Activated naive CD8-positive, alpha-beta T cell treated with anti-CD3 and anti-CD28 coated beads for 36 hours (primary cell): ENCODE data around the gene NBEA. TPM values are rescaled to one million over a fixed set of nuclear protein-coding genes. Genes with fewer than 3 reads are reported as not detected.

Source experiments
- DNase-seq: peaks from one replicate; pipeline ENCODE4 v3.0.0; 2021
- H3K27ac Mint-ChIP-seq: one replicate; pipeline ENCODE4 v1.8.0; 2022; ENCODE audit warnings: mild to moderate bottlenecking, moderate library complexity, mixed read lengths
- H3K27me3 Mint-ChIP-seq: one replicate; pipeline ENCODE4 v1.8.0; 2022; ENCODE audit warnings: mild to moderate bottlenecking, mixed read lengths
- H3K36me3 Mint-ChIP-seq: one replicate; pipeline ENCODE4 v1.8.0; 2021; ENCODE audit warnings: mild to moderate bottlenecking, mixed read lengths
- H3K4me1 Mint-ChIP-seq: one replicate; pipeline ENCODE4 v1.8.0; 2021; ENCODE audit warnings: mixed read lengths
- H3K4me3 Mint-ChIP-seq: one replicate; pipeline ENCODE4 v1.8.0; 2022; ENCODE audit warnings: mild to moderate bottlenecking, moderate library complexity, mixed read lengths
- H3K9me3 Mint-ChIP-seq: one replicate; pipeline ENCODE4 v1.8.0; 2022; ENCODE audit warnings: mixed read lengths
- total RNA-seq, 2 experiments: library from RNA; stranded (reverse); gene quantifications; one replicate each; pipeline ENCODE4 v1.2.3, GENCODE V29; 2021

The NBEA gene
- total RNA-seq, 2 experiments from 2014 or later: 0.39 to 0.42 TPM

GRCh38 chr13:35598790-35599369, 656.8 kb downstream of the NBEA start:
- no peaks in the 10 kb centered on the region for H3K4me1 Mint-ChIP-seq
- no peaks in the 10 kb centered on the region for H3K27me3 Mint-ChIP-seq
- no peak overlapping the region for H3K27ac Mint-ChIP-seq
- H3K36me3 Mint-ChIP-seq: no peaks in the 10 kb centered on the region
- no peak overlapping the region for H3K4me3 Mint-ChIP-seq
- no peaks in the 10 kb centered on the region for H3K9me3 Mint-ChIP-seq
- DNase-seq: no peak

- H3K4me3 Mint-ChIP-seq: no peak overlapping the region
- no peaks in the 10 kb centered on the region for H3K9me3 Mint-ChIP-seq
- no peaks in the 10 kb centered on the region for H3K4me1 Mint-ChIP-seq
- H3K27me3 Mint-ChIP-seq: no peaks in the 10 kb centered on the region
- DNase-seq: no peak
- no peaks in the 10 kb centered on the region for H3K36me3 Mint-ChIP-seq
- no peak overlapping the region for H3K27ac Mint-ChIP-seq
Observed at GRCh38 chr13:35599384-35599783, 657.3 kb downstream of the NBEA start.

GRCh38 chr13:35600137-35600536, 658.1 kb downstream of the NBEA start:
- no peaks in the 10 kb centered on the region for H3K9me3 Mint-ChIP-seq
- no peaks in the 10 kb centered on the region for H3K27me3 Mint-ChIP-seq
- DNase-seq: no peak
- no peaks in the 10 kb centered on the region for H3K36me3 Mint-ChIP-seq
- H3K4me1 Mint-ChIP-seq: no peaks in the 10 kb centered on the region
- no peak overlapping the region for H3K27ac Mint-ChIP-seq
- H3K4me3 Mint-ChIP-seq: no peak overlapping the region

- H3K36me3 Mint-ChIP-seq: peaks cover 2% of the 10 kb centered on the region
- no peak overlapping the region for H3K27ac Mint-ChIP-seq
- no peaks in the 10 kb centered on the region for H3K27me3 Mint-ChIP-seq
- no peaks in the 10 kb centered on the region for H3K4me1 Mint-ChIP-seq
- H3K9me3 Mint-ChIP-seq: no peaks in the 10 kb centered on the region
- DNase-seq: no peak
- no peak overlapping the region for H3K4me3 Mint-ChIP-seq
Observed at GRCh38 chr13:35603593-35604285, 661.7 kb downstream of the NBEA start.

- Mint-ChIP-seq H3K27me3 (no peaks in the 10 kb centered on the region), H3K4me1 (no peaks in the 10 kb centered on the region), H3K9me3 (no peaks in the 10 kb centered on the region), H3K27ac (no peak overlapping the region), H3K36me3 (peaks cover 2% of the 10 kb centered on the region), H3K4me3 (no peak overlapping the region)
- no peak for DNase-seq
Observed at GRCh38 chr13:35614666-35615065, 672.6 kb downstream of the NBEA start.

- no peaks in the 10 kb centered on the region for H3K27me3 Mint-ChIP-seq
- H3K4me3 Mint-ChIP-seq: no peak overlapping the region
- H3K4me1 Mint-ChIP-seq: peaks cover 4% of the 10 kb centered on the region
- peaks cover 2% of the 10 kb centered on the region for H3K36me3 Mint-ChIP-seq
- H3K27ac Mint-ChIP-seq: no peak overlapping the region
- no peak for DNase-seq
- H3K9me3 Mint-ChIP-seq: no peaks in the 10 kb centered on the region
Observed at GRCh38 chr13:35617420-35617819, 675.4 kb downstream of the NBEA start.

GRCh38 chr13:35618565-35619083, 676.6 kb downstream of the NBEA start:
- Mint-ChIP-seq H3K27me3 (no peaks in the 10 kb centered on the region), H3K27ac (no peak overlapping the region), H3K4me1 (peaks cover 4% of the 10 kb centered on the region), H3K4me3 (no peak overlapping the region), H3K9me3 (no peaks in the 10 kb centered on the region), H3K36me3 (peaks cover 2% of the 10 kb centered on the region)
- no peak for DNase-seq

- H3K27ac Mint-ChIP-seq: peak overlapping the region; percentile 5
Observed at GRCh38 chr13:35621989-35622388, 679.9 kb downstream of the NBEA start.

GRCh38 chr13:35629026-35629425, 687.0 kb downstream of the NBEA start:
- H3K4me3 Mint-ChIP-seq: no peak overlapping the region
- no peak for DNase-seq
- H3K36me3 Mint-ChIP-seq: no peaks in the 10 kb centered on the region
- H3K27ac Mint-ChIP-seq: no peak overlapping the region
- H3K4me1 Mint-ChIP-seq: no peaks in the 10 kb centered on the region
- H3K27me3 Mint-ChIP-seq: no peaks in the 10 kb centered on the region
- H3K9me3 Mint-ChIP-seq: no peaks in the 10 kb centered on the region

More at GRCh38 chr13:35621989-35622388, 679.9 kb downstream of the NBEA start:
- Mint-ChIP-seq H3K4me1 (peaks cover 4% of the 10 kb centered on the region), H3K27me3 (no peaks in the 10 kb centered on the region), H3K36me3 (no peaks in the 10 kb centered on the region), H3K4me3 (no peak overlapping the region), H3K9me3 (no peaks in the 10 kb centered on the region)
- peak; percentile 1 for DNase-seq

GRCh38 chr13:35630551-35631275, 688.6 kb downstream of the NBEA start:
- H3K27ac Mint-ChIP-seq: no peak overlapping the region
- H3K36me3 Mint-ChIP-seq: no peaks in the 10 kb centered on the region
- no peak overlapping the region for H3K4me3 Mint-ChIP-seq
- H3K9me3 Mint-ChIP-seq: no peaks in the 10 kb centered on the region
- no peak for DNase-seq
- H3K4me1 Mint-ChIP-seq: no peaks in the 10 kb centered on the region
- no peaks in the 10 kb centered on the region for H3K27me3 Mint-ChIP-seq

GRCh38 chr13:35631666-35632065, 689.6 kb downstream of the NBEA start:
- no peaks in the 10 kb centered on the region for H3K9me3 Mint-ChIP-seq

GRCh38 chr13:35643625-35644024, 701.6 kb downstream of the NBEA start:
- no peaks in the 10 kb centered on the region for H3K9me3 Mint-ChIP-seq
- H3K4me3 Mint-ChIP-seq: no peak overlapping the region
- no peaks in the 10 kb centered on the region for H3K36me3 Mint-ChIP-seq
- H3K27me3 Mint-ChIP-seq: no peaks in the 10 kb centered on the region
- no peak for DNase-seq
- H3K27ac Mint-ChIP-seq: no peak overlapping the region
- no peaks in the 10 kb centered on the region for H3K4me1 Mint-ChIP-seq

More at GRCh38 chr13:35631666-35632065, 689.6 kb downstream of the NBEA start:
- Mint-ChIP-seq H3K4me3 (no peak overlapping the region), H3K36me3 (peaks cover 2% of the 10 kb centered on the region), H3K27ac (no peak overlapping the region), H3K4me1 (no peaks in the 10 kb centered on the region), H3K27me3 (no peaks in the 10 kb centered on the region)
- no peak for DNase-seq

- H3K27ac Mint-ChIP-seq: no peak overlapping the region
- H3K36me3 Mint-ChIP-seq: peaks cover 7% of the 10 kb centered on the region
- H3K9me3 Mint-ChIP-seq: no peaks in the 10 kb centered on the region
- no peak for DNase-seq
- H3K4me3 Mint-ChIP-seq: no peak overlapping the region
- H3K27me3 Mint-ChIP-seq: no peaks in the 10 kb centered on the region
- H3K4me1 Mint-ChIP-seq: no peaks in the 10 kb centered on the region
Observed at GRCh38 chr13:35646056-35646774, 704.1 kb downstream of the NBEA start.

- Mint-ChIP-seq H3K9me3 (no peaks in the 10 kb centered on the region), H3K27me3 (no peaks in the 10 kb centered on the region), H3K4me3 (no peak overlapping the region), H3K4me1 (no peaks in the 10 kb centered on the region), H3K27ac (no peak overlapping the region), H3K36me3 (peaks cover 7% of the 10 kb centered on the region)
- DNase-seq: no peak
Observed at GRCh38 chr13:35648201-35648600, 706.1 kb downstream of the NBEA start.

GRCh38 chr13:35649162-35649561, 707.1 kb downstream of the NBEA start:
- Mint-ChIP-seq H3K4me3 (no peak overlapping the region), H3K9me3 (no peaks in the 10 kb centered on the region), H3K4me1 (no peaks in the 10 kb centered on the region), H3K36me3 (peaks cover 7% of the 10 kb centered on the region), H3K27ac (no peak overlapping the region), H3K27me3 (no peaks in the 10 kb centered on the region)
- no peak for DNase-seq
